GM23248 (cell line): ENCODE measurements around the gene SPCS3. TPM values are rescaled to one million over a fixed set of nuclear protein-coding genes. Genes with fewer than 3 reads are reported as not detected.

Source experiments
- DNase-seq: peaks from one replicate; pipeline ENCODE4 v3.0.0-alpha.2; 2015
- H2AFZ ChIP-seq: fragments of 200-600 bp; sonication (generic); 2 replicates; pipeline ENCODE4 v1.6.1; 2016; ENCODE audit warnings: antibody characterized with exemption
- H3F3A ChIP-seq: fragments of 200-600 bp; sonication (generic); 2 replicates; pipeline ENCODE4 v1.6.1; 2016; ENCODE audit warnings: mild to moderate bottlenecking, antibody characterized with exemption, mixed run types; ENCODE audit not compliant: insufficient read depth
- H3K27ac ChIP-seq: fragments of 200-600 bp; sonication (generic); 2 replicates; pipeline ENCODE4 v1.5.1; 2016; ENCODE audit warnings: mild to moderate bottlenecking
- H3K27me3 ChIP-seq: fragments of 200-600 bp; sonication (generic); replicated peaks from 2 replicates; pipeline ENCODE4 v1.6.1; 2016; ENCODE audit warnings: mild to moderate bottlenecking; ENCODE audit not compliant: insufficient read depth
- H3K36me3 ChIP-seq: fragments of 200-600 bp; sonication (generic); 2 replicates; pipeline ENCODE4 v1.6.1; 2016; ENCODE audit warnings: low read depth, mild to moderate bottlenecking
- H3K4me1 ChIP-seq: fragments of 200-600 bp; sonication (generic); 2 replicates; pipeline ENCODE4 v1.6.1; 2016; ENCODE audit warnings: mild to moderate bottlenecking; ENCODE audit not compliant: insufficient read depth
- H3K4me2 ChIP-seq: fragments of 200-600 bp; sonication (generic); one replicate; pipeline ENCODE4 v1.6.1; 2016; ENCODE audit warnings: mild to moderate bottlenecking; ENCODE audit not compliant: unreplicated experiment
- H3K4me3 ChIP-seq: fragments of 200-600 bp; sonication (generic); 2 replicates; pipeline ENCODE4 v1.5.1; 2016; ENCODE audit warnings: mild to moderate bottlenecking
- H3K79me2 ChIP-seq: fragments of 200-600 bp; sonication (generic); 2 replicates; pipeline ENCODE4 v1.6.1; 2016; ENCODE audit warnings: mild to moderate bottlenecking; ENCODE audit not compliant: insufficient read depth
- H3K9ac ChIP-seq: fragments of 200-600 bp; sonication (generic); 2 replicates; pipeline ENCODE4 v1.6.1; 2016; ENCODE audit warnings: mild to moderate bottlenecking
- H3K9me2 ChIP-seq: fragments of 200-600 bp; sonication (generic); 2 replicates; pipeline ENCODE4 v1.6.1; 2016; ENCODE audit warnings: mixed run types, mild to moderate bottlenecking, moderate library complexity; ENCODE audit not compliant: insufficient read depth
- H3K9me3 ChIP-seq: fragments of 200-600 bp; sonication (generic); one replicate; pipeline ENCODE4 v1.6.1; 2017; ENCODE audit warnings: low read depth
- H4K20me1 ChIP-seq: fragments of 200-600 bp; sonication (generic); 2 replicates; pipeline ENCODE4 v1.6.0; 2016; ENCODE audit not compliant: insufficient read depth
- EZH2 ChIP-seq: fragments of 200-600 bp; sonication (generic); IDR thresholded peaks from 2 replicates; pipeline ENCODE4 v1.6.1; 2018; ENCODE audit warnings: antibody characterized with exemption, mild to moderate bottlenecking; ENCODE audit not compliant: insufficient read depth, poor library complexity, severe bottlenecking
- EZH2phosphoT487 ChIP-seq: fragments of 200-600 bp; sonication (generic); IDR thresholded peaks from 2 replicates; pipeline ENCODE4 v1.6.1; 2018; ENCODE audit warnings: antibody characterized with exemption, moderate library complexity, mild to moderate bottlenecking, low read depth; ENCODE audit not compliant: insufficient read depth
- WGBS, 2 experiments: methylation state at CpG; one replicate each; pipeline ENCODE4 v1.1.6; 2015 to 2017; ENCODE audit warnings: low lambda C conversion rate in 2 of 2, low coverage in 1 of 2; ENCODE audit errors: missing lambda C conversion rate in 2 of 2; 5-methylcytosine and 5-hydroxymethylcytosine counted together
- in situ Hi-C: fragments of 300-500 bp; cut with MboI; formaldehyde crosslinking; loops from 2 replicates; pipeline ENCODE4 v1.15.0; 2020
- polyA plus RNA-seq: library from polyadenylated mRNA; unstranded; fragments of >200 nt; fragmentation: Nextera tagmentation; extraction: Ambion mirVana; gene quantifications from 2 replicates; pipeline ENCODE4 v1.2.1, GENCODE V29; 2016
- total RNA-seq: library from RNA; depleted of rRNA; stranded (reverse); fragments of >200 nt; shearing (Covaris generic); gene quantifications from 2 replicates; pipeline ENCODE4 v1.2.3, GENCODE V29; 2014

Gene SPCS3
- total and polyA plus RNA-seq, 2 experiments from 2014 or later = 84.4 to 108 TPM

GRCh38 chr4:176306837-176307665 is 12.7 kb upstream of the SPCS3 start:
- no peak for TF ChIP-seq EZH2
- Histone ChIP-seq H3K79me2 (no peaks in the 10 kb centered on the region), H3K9me3 (no peaks in the 10 kb centered on the region), H4K20me1 (no peaks in the 10 kb centered on the region), H3K9ac (no peak overlapping the region), H3K4me1 (peaks cover 12% of the 10 kb centered on the region), H3K9me2 (no peaks in the 10 kb centered on the region), H3K27ac (no peak overlapping the region), H3K27me3 (no peaks in the 10 kb centered on the region), H3F3A (no peaks in the 10 kb centered on the region), H2AFZ (no peak overlapping the region), H3K4me3 (no peak overlapping the region), H3K36me3 (no peaks in the 10 kb centered on the region), H3K4me2 (no peak overlapping the region)
- in situ Hi-C loops = no loop called here
- DNase-seq = no peak
- WGBS, 2 experiments = 76 to 81% methylated on average over 6 of the region's 6 CpGs

- in situ Hi-C loops = no loop called here
- no peaks in the 10 kb centered on the region for H4K20me1 ChIP-seq
- no peaks in the 10 kb centered on the region for H3F3A ChIP-seq
- H3K27me3 ChIP-seq = no peaks in the 10 kb centered on the region
- no peak overlapping the region for H3K4me3 ChIP-seq
- no peak overlapping the region for H3K4me2 ChIP-seq
- DNase-seq = no peak
- 80 to 81% methylated on average over 6 of the region's 6 CpGs for whole genome bisulfite sequencing, 2 experiments
- H3K9ac ChIP-seq = no peak overlapping the region
- no peaks in the 10 kb centered on the region for H3K36me3 ChIP-seq
- no peaks in the 10 kb centered on the region for H3K9me2 ChIP-seq
- no peak for TF ChIP-seq EZH2
- TF ChIP-seq EZH2phosphoT487 = no peak
- H3K4me1 ChIP-seq = peaks cover 7% of the 10 kb centered on the region; the same call in 1 of the 2 replicates
- H3K9me3 ChIP-seq = no peaks in the 10 kb centered on the region
- H3K79me2 ChIP-seq = no peaks in the 10 kb centered on the region
- H3K27ac ChIP-seq = no peak overlapping the region
- H2AFZ ChIP-seq = no peak overlapping the region
Observed at GRCh38 chr4:176307666-176307930, 12.2 kb upstream of the SPCS3 start.

GRCh38 chr4:176308441-176308840 is 11.3 kb upstream of the SPCS3 start:
- H3K9me3 ChIP-seq = no peaks in the 10 kb centered on the region
- no peak overlapping the region for H3K9ac ChIP-seq
- no peaks in the 10 kb centered on the region for H3K79me2 ChIP-seq
- in situ Hi-C loops = no loop called here
- no peaks in the 10 kb centered on the region for H3K27me3 ChIP-seq
- no peak overlapping the region for H2AFZ ChIP-seq
- no peaks in the 10 kb centered on the region for H4K20me1 ChIP-seq
- DNase-seq = no peak
- H3K4me3 ChIP-seq = no peak overlapping the region
- no peaks in the 10 kb centered on the region for H3K36me3 ChIP-seq
- 0 out of 2 replicates have a peak, but pooled peaks cover 5% of the 10 kb centered on the region for H3K4me1 ChIP-seq
- no peak for TF ChIP-seq EZH2
- TF ChIP-seq EZH2phosphoT487 = no peak
- no peaks in the 10 kb centered on the region for H3K9me2 ChIP-seq
- H3K4me2 ChIP-seq = no peak overlapping the region
- H3K27ac ChIP-seq = no peak overlapping the region
- 0 out of 2 replicates have a peak, but pooled peaks cover 2% of the 10 kb centered on the region for H3F3A ChIP-seq
- WGBS, 2 experiments = 80 to 87% methylated on average over 3 of the region's 3 CpGs

GRCh38 chr4:176309046-176309445 is 10.7 kb upstream of the SPCS3 start:
- TF ChIP-seq EZH2 = no peak
- TF ChIP-seq EZH2phosphoT487 = no peak
- Histone ChIP-seq H3K4me1 (0 out of 2 replicates have a peak, but pooled peaks cover 9% of the 10 kb centered on the region), H2AFZ (no peak overlapping the region), H3K79me2 (no peaks in the 10 kb centered on the region), H3K9me2 (no peaks in the 10 kb centered on the region), H3K27ac (no peak overlapping the region), H3K4me3 (no peak overlapping the region), H3K9me3 (no peaks in the 10 kb centered on the region), H3F3A (0 out of 2 replicates have a peak, but pooled peaks cover 6% of the 10 kb centered on the region), H3K27me3 (no peaks in the 10 kb centered on the region), H3K4me2 (no peak overlapping the region), H3K36me3 (no peaks in the 10 kb centered on the region), H4K20me1 (no peaks in the 10 kb centered on the region), H3K9ac (no peak overlapping the region)
- 86 to 89% methylated on average over 2 of the region's 2 CpGs for WGBS, 2 experiments
- no peak for DNase-seq
- in situ Hi-C loops = no loop called here
